ENCODE measurements around the gene PRDM15.

DNA sequence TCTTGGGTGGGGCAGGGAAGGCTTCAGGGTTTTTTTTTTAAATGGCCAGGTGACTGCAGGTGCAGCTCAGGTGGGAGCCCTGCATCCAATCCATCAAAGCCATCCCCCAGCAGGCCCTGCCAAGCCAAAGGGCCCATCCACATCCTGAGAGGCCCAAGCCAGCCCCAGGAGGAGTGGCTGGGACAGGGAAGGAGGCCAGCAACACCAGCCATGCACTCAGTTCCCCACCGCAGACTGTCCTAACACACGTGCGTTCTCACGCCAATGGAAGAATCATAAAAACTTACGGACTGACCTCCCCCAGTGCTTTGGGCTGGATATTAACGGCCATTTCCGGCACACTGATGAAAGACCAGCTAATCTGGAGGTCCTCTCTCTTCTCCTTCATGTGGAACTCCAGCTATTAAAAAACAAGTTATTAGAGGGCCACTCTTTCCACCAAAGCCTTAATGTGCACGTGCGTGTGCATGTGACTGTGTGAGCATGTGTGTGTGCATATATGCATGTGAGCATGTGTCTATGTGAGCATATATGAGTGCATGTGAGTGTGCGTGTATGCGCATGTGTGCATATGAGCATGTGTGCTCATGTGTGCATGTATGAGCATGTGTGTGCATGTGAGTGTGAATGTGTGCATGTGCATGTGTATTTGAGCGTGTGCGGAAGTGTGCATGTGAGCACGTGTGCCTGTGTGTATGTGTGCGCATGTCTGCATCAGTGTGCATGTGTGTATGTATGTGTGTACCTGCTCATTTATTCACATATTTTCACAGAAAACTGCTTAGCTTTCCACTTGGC, 39.6 kb upstream of the PRDM15 start:
- TF ChIP-seq POLR2AphosphoS5 (IDR thresholded peaks at IDR 0.05; ENCODE audit: low read depth, low read length) (no peak), TAF1 (IDR thresholded peaks at IDR 0.05; ENCODE audit: low read depth, low read length) (no peak), POLR2A (IDR thresholded peaks at IDR 0.05; ENCODE audit: low read depth, low read length) (no peak), PAX5 (IDR thresholded peaks at IDR 0.05; ENCODE audit: insufficient read depth, low read length, severe bottlenecking) (no peak), POU2F2 (IDR thresholded peaks at IDR 0.05; ENCODE audit: low read depth, low read length) (no peak), SPI1 (IDR thresholded peaks at IDR 0.05; ENCODE audit: low read depth, low read length) (no peak)

Measured in GM12891 (cell line).